Panc1 (cell line): ENCODE measurements around the gene ATCAY.

Source experiments
- POLR2AphosphoS5 ChIP-seq: IDR thresholded peaks from 2 replicates; pipeline ENCODE4 v1.6.1; 2012; ENCODE audit warnings: mild to moderate bottlenecking, low read depth, low read length, moderate library complexity
- TCF7L2 ChIP-seq: IDR thresholded peaks from 2 replicates; pipeline ENCODE4 v1.6.1; 2011; ENCODE audit warnings: mild to moderate bottlenecking, low read depth, low read length, inconsistent platforms
- TF ChIP-seq, protein P1 (sequence below): fragments of 450-650 bp; IDR thresholded peaks from 2 replicates; pipeline ENCODE4 v1.5.1; 2017; ENCODE audit warnings: mild to moderate bottlenecking
- TF ChIP-seq, protein P2 (sequence below), 2 experiments: IDR thresholded peaks; 2 replicates each; pipeline ENCODE4 v1.6.1; 2011 to 2012; ENCODE audit warnings: low read depth in 2 of 2, control low read depth in 1 of 2, low read length in 1 of 2, mild to moderate bottlenecking in 1 of 2, moderate library complexity in 1 of 2; ENCODE audit not compliant: insufficient read depth in 1 of 2

DNA sequence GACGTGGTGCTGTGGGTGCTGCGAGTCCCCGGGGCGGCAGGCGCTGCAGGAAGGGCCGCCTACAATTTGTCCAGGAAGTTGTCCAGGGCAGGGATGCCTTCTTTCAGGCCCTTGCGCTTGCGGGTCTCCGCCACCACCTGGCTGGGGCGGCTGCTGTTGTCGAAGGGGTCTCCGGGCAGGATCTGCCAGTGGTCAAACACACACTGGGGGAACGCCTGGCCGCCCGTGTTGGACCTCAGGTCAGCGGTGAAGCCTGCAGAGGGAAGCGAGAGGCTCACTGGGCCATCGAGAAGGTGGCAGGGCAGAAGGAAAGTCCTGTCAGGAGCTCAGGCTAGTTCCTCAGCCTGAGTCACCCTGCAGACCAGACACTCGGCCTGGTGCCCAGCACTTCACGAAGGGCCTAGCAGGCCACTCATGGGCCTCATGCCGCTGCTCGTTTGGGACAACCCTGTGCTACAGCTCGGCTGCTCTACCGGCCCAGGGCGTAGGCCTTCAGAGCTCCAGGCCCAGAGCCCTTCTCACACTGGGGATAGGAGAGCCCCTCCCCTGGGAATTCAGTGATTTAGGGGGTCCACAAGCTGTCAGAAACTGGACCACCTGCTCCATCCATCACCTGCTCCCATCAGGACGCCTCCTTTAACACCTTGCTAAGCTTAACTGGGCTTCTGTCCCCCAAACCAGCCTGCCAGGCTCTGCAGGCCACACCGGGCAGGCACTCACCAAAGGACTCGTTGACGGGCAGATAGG lies 96.2 kb downstream of the ATCAY start:
- TF ChIP-seq, protein P1, sequence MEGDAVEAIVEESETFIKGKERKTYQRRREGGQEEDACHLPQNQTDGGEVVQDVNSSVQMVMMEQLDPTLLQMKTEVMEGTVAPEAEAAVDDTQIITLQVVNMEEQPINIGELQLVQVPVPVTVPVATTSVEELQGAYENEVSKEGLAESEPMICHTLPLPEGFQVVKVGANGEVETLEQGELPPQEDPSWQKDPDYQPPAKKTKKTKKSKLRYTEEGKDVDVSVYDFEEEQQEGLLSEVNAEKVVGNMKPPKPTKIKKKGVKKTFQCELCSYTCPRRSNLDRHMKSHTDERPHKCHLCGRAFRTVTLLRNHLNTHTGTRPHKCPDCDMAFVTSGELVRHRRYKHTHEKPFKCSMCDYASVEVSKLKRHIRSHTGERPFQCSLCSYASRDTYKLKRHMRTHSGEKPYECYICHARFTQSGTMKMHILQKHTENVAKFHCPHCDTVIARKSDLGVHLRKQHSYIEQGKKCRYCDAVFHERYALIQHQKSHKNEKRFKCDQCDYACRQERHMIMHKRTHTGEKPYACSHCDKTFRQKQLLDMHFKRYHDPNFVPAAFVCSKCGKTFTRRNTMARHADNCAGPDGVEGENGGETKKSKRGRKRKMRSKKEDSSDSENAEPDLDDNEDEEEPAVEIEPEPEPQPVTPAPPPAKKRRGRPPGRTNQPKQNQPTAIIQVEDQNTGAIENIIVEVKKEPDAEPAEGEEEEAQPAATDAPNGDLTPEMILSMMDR, result no peak
- no peak for TF ChIP-seq POLR2AphosphoS5
- no peak for TF ChIP-seq TCF7L2
- TF ChIP-seq, protein P2, sequence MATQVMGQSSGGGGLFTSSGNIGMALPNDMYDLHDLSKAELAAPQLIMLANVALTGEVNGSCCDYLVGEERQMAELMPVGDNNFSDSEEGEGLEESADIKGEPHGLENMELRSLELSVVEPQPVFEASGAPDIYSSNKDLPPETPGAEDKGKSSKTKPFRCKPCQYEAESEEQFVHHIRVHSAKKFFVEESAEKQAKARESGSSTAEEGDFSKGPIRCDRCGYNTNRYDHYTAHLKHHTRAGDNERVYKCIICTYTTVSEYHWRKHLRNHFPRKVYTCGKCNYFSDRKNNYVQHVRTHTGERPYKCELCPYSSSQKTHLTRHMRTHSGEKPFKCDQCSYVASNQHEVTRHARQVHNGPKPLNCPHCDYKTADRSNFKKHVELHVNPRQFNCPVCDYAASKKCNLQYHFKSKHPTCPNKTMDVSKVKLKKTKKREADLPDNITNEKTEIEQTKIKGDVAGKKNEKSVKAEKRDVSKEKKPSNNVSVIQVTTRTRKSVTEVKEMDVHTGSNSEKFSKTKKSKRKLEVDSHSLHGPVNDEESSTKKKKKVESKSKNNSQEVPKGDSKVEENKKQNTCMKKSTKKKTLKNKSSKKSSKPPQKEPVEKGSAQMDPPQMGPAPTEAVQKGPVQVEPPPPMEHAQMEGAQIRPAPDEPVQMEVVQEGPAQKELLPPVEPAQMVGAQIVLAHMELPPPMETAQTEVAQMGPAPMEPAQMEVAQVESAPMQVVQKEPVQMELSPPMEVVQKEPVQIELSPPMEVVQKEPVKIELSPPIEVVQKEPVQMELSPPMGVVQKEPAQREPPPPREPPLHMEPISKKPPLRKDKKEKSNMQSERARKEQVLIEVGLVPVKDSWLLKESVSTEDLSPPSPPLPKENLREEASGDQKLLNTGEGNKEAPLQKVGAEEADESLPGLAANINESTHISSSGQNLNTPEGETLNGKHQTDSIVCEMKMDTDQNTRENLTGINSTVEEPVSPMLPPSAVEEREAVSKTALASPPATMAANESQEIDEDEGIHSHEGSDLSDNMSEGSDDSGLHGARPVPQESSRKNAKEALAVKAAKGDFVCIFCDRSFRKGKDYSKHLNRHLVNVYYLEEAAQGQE (IDR thresholded peaks at IDR 0.05; ENCODE audit: insufficient read depth in 1 of 2, low read depth in 2 of 2, low read length in 1 of 2), result no peak
